Vein endothelial cell (primary cell): Measurements from ENCODE around the gene CCL25. TPM values are rescaled to one million over a fixed set of nuclear protein-coding genes. Genes with fewer than 3 reads are reported as not detected.

Source experiments
- total RNA-seq: library from RNA; depleted of rRNA; stranded (reverse); fragments of >200 nt; gene quantifications from 2 replicates; pipeline ENCODE4 v1.2.3, GENCODE V29; 2012

The CCL25 gene, protein sequence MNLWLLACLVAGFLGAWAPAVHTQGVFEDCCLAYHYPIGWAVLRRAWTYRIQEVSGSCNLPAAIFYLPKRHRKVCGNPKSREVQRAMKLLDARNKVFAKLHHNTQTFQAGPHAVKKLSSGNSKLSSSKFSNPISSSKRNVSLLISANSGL
- not detected in 2 replicates for total RNA-seq

DNA sequence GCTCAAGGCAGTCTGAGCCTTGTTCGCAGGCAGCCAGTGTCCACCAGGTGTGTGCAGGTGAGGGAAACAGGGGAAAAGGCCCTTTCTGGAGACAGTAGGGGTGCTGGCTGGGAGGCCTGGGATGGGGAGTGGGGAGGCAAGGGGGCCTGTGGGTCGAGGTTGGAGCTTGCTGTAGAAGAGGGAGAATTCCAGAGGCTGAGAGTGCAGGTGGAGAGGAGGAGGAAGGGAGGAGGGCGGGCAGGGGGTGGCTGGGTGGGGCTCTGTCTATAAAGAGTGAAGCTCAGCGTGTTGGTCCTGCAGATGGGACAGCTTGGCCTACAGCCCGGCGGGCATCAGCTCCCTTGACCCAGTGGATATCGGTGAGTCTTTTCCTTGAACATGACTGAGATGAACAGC, at the start of gene CCL25:
TSS of gene CCL25 (plus strand) at position 297 of the 396 bp plus-strand sequence. CDS start 290 bp downstream, outside the sequence.

GRCh38 chr19:8005534-8006256, 46.9 kb upstream of the CCL25 start, which contains the start of gene ELAVL1:
TSS of gene ELAVL1 (minus strand) at chr19:8005641. CDS start at chr19:7991815, 13,826 bp downstream.

Other genes starting within 250 kb of the CCL25 start
- gene EVI5L, start 222.5 kb upstream of the CCL25 start, total RNA-seq: 13.7 and 21.6 TPM in 2 replicates
- gene PRR36, start 178.4 kb upstream of the CCL25 start, total RNA-seq: not detected in 2 replicates
- 1.1 and 1.3 TPM in 2 replicates for gene LRRC8E, start 164.2 kb upstream of the CCL25 start, total RNA-seq
- gene MAP2K7, start 148.9 kb upstream of the CCL25 start, total RNA-seq: 12.5 and 13.7 TPM in 2 replicates
- gene TGFBR3L, start 137.9 kb upstream of the CCL25 start, total RNA-seq: 0.29 and 2.0 TPM in 2 replicates
- 21.2 and 21.8 TPM in 2 replicates for gene SNAPC2, start 132.4 kb upstream of the CCL25 start, total RNA-seq
- 10.1 and 23.5 TPM in 2 replicates for gene CTXN1, start 126.6 kb upstream of the CCL25 start, total RNA-seq
- 44.7 and 44.8 TPM in 2 replicates for gene TIMM44, start 109.1 kb upstream of the CCL25 start, total RNA-seq
- 54.2 and 61.6 TPM in 2 replicates for gene ELAVL1, start 47.1 kb upstream of the CCL25 start, total RNA-seq
- gene FBN3, start 96.8 kb downstream of the CCL25 start, total RNA-seq: not detected in 2 replicates
- 6.2 and 8.0 TPM in 2 replicates for gene CERS4, start 156.6 kb downstream of the CCL25 start, total RNA-seq